ENCODE measurements around the gene AGER. TPM values are rescaled to one million over a fixed set of nuclear protein-coding genes. Genes with fewer than 3 reads are reported as not detected.

AGER gene
- total RNA-seq, 4 donors from 2014 or later = 0.48 to 9.3 (median 1.2) TPM

- no peak for TF ChIP-seq CTCF (IDR thresholded peaks at IDR 0.05)
- DNase-seq (ENCODE audit: low spot score) (no peak), ATAC-seq (ENCODE audit: low FRiP score) (no peak)
Measured at GRCh38 chr6:32182555-32182981, 1.5 kb downstream of the AGER start.

GRCh38 chr6:32181915-32182529, 2.0 kb downstream of the AGER start:
- DNase-seq (ENCODE audit: low spot score) (no peak), ATAC-seq (ENCODE audit: low FRiP score) (no peak)
- no peak for TF ChIP-seq CTCF (IDR thresholded peaks at IDR 0.05)

GRCh38 chr6:32181148-32181702, 2.8 kb downstream of the AGER start:
- no peak for DNase-seq (ENCODE audit: low spot score)
- no peak for ATAC-seq (ENCODE audit: low FRiP score)
- no peak for TF ChIP-seq CTCF (IDR thresholded peaks at IDR 0.05)

GRCh38 chr6:32179766-32180405, 4.2 kb downstream of the AGER start:
- DNase-seq (ENCODE audit: low spot score) = no peak
- no peak for TF ChIP-seq CTCF (IDR thresholded peaks at IDR 0.05)
- no peak for ATAC-seq (ENCODE audit: low FRiP score)

GRCh38 chr6:32178547-32179440, 5.3 kb downstream of the AGER start:
- no peak for ATAC-seq (ENCODE audit: low FRiP score)
- DNase-seq (ENCODE audit: low spot score) = no peak

More at GRCh38 chr6:32178547-32179440, 5.3 kb downstream of the AGER start:
- TF ChIP-seq CTCF (IDR thresholded peaks at IDR 0.05) = no peak

All from omental fat pad (tissue), 4 donors.